NCI-H774 (cell line): ENCODE results near the gene NOL3.

ENCODE experiments used
- DNase-seq: peaks from one replicate; lab custom pipeline; 2025; lab: John Stamatoyannopoulos, UW

The NOL3 gene

DNA sequence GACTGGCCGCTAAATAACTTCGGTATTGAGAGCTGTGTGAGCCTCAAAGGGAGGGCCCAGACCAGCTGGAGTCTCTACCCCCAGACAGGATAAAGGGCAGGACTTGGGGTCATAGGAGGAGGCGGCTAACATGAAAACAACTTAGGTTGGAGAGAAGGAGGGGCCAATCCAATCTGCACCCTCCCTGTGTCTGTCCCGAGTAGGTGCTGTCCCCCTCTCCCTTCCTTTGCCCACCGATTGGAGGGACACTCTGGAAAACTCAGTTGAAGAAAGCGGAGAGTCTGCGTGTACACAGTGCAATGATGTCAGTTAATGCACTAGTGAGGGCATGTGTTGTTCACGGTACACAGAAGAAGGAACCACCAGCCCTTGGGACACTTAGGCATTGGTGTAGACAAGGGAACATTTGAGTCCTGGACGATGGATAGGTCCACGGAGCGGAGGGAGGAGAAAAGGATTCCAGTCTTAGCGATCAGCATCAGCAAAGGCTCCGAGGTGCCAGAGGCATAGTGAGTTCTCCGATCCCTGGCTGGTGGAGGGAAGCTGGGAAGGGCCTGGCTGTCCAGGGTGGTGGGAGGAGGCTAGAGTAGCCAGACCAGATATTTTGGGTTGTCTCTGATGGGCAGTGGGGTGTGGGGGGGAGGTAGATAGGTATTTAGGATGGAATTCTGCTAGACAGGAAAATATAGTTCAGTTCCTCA, 761 bp downstream of the NOL3 start:
- no peak for DNase-seq

DNA sequence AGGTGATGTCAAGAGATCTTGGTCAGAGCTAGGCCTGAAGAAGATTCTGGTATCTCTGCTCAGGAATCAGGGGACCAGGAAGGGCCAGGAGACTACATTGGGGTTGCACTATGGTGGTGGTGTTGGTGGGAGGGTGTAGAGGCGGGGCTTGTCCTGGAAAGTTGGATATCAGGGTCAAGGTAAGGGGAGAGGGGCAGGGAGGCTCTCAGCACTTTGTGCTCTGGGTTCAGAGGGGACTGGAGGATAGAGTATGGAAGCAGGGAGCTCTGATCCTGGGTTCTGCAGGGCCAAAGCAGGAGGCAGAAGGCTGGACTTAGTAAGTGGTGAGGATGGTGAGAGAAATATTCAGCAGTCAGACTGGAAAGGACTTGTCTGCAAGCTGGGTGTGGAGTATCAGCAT, 3.0 kb downstream of the NOL3 start:
- no peak for DNase-seq

DNA sequence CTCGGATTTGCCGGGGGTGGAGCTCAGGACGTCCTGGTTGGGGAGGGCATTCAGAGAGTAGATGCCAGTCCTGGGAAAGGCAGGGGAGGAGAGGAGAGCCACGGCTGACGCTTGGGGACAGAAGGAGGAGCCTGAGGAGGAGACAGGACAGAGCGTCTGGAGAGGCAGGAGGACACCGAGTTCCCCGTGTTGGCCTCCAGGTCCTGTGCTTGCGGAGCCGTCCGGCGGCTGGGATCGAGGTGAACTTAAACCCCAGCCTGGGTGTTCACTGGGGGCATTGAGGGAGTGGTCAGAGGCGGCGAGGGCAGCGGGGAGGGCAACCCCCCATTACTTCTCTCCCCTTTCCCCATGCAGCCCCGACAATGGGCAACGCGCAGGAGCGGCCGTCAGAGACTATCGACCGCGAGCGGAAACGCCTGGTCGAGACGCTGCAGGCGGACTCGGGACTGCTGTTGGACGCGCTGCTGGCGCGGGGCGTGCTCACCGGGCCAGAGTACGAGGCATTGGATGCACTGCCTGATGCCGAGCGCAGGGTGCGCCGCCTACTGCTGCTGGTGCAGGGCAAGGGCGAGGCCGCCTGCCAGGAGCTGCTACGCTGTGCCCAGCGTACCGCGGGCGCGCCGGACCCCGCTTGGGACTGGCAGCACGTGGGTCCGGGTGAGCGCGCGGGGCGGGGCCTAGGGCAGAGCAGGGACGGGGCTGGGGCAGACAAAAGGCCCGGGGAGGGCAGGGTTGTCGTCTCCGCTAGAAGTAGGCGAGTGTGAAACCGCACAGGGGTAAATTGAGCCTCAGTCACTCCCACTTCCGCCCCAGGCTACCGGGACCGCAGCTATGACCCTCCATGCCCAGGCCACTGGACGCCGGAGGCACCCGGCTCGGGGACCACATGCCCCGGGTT, 3.7 kb downstream of the NOL3 start:
- DNase-seq: peak; percentile 53

DNA sequence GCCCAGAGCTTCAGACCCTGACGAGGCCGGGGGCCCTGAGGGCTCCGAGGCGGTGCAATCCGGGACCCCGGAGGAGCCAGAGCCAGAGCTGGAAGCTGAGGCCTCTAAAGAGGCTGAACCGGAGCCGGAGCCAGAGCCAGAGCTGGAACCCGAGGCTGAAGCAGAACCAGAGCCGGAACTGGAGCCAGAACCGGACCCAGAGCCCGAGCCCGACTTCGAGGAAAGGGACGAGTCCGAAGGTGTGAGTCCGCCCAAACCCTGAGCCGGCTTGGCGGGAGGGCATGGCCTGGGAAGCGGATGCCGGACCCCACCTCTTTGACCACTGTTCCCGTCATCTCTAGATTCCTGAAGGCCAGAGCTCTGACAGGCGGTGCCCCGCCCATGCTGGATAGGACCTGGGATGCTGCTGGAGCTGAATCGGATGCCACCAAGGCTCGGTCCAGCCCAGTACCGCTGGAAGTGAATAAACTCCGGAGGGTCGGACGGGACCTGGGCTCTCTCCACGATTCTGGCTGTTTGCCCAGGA, 4.4 kb downstream of the NOL3 start:
- DNase-seq: no peak

DNA sequence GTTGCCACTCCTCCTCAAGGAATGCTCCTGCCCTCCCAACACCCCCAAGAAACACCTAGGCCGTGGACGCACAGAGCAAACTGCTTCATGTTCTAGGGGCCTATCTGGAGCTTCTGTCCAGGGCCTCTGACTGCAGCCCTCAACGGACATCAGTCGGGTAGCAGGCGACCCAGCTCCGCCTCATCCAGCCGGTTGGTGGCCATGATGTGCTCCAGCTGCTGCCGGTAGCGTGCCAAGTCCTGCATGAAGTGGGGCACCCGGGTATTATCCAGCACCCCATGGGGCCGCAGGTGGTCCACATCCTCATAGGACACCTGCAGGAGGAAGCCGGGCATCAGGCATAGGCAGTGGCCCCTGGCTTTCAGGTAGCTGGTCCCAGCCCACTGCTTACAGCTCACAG, 6.3 kb downstream of the NOL3 start:
- DNase-seq: no peak

DNA sequence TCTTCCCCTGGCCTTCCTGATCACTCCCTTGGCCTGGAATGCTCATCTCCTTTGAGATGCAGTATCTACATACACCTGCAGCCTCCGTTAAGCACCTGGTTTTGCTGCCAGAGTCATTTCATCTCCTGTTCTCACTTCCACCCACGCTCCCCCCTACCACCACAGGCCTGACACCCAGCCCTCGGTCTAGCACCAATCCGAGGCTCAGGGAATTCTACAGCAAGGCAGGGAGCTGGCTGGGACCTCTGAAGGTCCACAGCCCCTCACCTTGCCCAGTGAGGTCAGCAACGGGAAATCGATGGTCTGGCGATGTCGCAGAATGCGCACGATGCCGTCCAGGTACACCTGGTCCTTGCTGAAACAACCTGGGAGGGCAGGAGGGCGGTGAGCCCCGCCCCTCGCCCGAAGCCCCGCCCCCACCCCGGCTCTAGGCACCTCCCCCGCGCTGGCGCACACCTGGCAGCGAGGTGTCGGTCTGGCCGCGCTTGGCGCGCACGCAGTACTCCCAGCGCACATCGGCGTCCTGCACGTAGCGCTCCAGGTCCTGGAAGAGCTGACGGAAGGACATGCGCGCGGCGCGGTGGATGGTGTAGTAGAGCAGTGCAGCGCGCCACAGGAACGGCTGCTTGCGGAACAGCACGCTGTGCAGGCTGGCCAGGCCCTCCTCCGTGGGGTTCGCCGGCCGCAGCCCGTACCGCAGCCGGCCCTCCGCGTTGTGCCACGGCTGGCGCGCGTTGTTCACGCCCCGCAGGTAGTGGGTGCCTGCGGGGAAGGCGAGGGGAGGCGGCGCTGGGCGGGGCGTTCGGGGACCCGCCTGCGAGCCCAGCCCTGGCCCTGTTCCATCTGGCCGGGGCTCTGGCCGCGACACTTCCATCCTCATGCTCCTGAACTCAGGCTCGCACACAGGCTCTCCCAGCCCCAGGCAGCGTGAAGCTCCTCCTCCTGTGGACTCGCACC, 7.7 kb downstream of the NOL3 start:
- peak; percentile 80 for DNase-seq

DNA sequence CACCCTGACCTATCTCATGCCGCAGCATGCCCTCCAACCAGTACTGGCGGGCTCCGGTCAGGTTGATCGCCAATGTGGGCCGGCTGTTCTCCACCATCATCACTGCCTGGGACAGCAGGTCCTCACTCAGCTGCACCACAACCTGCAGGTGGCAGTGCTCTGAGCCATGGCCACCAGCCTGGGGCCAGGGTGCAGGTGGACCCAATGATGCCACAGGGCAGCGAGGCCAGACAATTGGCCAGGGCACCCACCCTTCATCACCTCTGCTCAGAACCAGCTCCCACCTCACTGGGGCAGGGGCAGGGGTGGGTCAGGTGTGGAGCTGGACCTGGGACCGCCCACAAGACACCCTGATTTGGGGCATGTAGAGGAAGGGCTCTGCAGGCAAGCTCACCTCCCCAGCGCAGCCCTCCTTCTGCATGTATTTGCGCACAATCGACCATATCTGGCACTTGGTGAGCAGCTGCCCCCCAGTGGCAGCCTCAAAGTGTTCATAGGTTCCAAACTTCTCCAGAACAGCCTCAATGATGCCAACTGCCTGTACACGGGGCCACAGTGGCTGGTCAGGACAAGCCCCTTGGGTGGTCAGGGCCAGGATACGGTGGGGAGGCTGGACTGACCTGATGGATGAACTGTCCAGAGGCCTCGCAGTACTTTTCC, 9.2 kb downstream of the NOL3 start:
- DNase-seq: no peak

DNA sequence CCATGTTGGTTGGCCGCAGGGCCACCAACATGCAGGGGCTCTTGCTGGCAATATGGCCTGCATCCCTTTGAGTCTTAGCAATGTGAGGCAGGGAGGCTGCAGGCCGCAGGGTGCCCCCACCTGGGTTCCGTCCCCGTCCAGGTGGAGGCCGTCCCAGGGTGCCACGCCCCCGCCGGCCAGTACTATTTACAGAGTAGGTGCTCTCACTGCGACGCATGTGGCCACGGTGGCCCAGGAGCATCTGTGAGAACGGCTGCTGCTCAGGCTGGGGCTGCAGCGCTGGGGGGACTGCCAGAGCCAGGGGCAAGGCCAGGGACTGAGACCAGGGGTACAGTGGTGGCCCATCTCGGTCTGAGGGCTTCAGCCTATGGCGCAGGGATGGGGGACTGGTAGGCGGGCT, 9.8 kb downstream of the NOL3 start:
- no peak for DNase-seq

DNA sequence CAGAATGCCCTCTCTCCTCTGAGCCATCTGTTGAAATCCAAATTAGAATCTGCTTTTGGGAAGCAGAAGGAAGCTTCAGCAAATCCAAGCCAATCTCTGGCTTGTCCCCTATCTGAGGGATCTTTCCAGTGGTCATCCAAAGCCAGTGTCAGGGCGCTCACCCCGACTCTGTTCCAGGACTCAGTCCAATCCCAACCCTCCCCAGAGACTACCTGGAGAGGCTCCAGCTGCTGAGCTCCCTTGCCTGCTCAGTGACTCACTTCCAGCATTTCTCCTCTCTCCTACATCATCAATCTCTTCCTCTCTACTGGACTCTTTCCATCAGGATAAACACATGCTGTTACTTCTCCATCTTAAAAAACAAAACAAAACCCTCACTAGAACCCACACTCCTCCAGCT, 11.0 kb downstream of the NOL3 start:
- DNase-seq: no peak

DNA sequence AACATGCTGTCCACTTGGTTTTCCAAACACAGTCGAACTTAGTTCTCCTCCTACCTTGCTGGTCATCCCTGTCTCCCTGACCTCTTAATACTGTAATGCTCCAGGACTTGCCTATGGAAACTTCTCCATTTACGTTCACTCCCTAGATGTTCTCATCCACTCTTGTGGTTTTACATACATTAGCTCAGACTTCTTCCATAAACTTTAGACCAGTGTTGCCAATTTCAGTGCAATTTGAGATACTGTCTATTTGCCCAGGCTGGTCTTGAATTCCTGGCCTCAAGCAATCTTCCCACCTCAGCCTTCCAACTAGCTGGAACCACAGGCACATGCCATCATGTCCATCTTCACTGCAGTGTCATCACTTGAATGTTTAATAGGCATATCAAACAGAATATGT, 11.9 kb downstream of the NOL3 start:
- DNase-seq: no peak

DNA sequence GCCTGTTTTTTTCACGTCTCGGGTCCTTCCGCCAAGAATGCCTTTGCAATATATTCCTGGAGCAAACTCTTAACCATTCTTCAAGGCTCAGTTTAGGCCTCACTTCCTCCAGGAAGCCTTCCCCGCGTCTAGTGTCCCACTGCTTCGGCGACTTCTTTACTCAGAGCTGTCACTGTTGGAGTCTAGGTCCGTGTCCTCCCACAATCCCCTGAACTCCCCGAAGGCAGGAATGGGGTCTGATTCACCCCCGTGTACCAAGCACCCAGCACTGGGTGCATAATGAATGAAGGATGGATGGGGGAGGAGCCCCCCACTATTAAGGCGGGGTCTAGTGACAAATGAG, 12.9 kb downstream of the NOL3 start:
- no peak for DNase-seq

DNA sequence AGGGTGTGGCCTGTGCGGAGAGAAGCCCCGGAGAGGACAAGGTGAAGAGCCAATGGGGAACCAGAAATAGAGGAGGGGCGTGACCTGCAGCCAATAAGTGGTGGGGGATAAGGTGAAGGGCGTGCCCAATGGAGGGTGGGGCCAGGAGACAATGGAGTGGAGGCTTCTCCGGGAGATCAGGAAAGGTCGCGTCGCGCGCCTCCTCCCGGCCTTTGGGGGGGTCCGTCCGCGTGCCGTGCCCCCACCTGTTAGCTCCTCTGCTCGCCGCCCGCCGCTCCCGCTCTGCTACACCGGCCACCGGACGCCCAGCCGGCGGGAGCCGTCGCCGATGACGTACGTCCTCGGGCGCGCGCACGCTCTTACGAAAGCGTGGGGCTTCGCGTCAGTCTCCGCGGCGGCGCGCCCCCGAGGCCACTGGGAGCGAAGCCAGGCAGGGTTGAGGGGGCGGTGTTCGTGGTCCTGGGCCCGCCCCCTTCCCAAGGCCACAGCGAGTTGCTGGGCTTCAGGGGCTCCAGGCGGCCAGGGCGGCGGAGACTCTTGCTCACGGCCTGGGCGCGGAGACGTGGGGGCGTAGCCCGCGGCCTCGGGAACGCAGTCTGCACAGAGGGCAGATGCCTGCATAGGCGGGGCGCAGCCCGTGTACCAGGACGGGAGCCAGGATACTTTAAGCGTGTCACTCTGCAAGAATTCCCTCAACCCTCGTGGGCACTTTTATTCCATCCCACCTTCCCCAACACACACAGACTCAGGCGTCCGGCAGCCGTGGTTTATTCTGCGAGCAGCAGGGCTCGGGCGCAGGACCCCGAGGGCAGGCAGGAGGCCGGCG, 13.5 kb downstream of the NOL3 start, which contains the start of gene MATCAP1:
Gene MATCAP1, minus strand, starts transcription at position 337 of the 826 bp plus-strand sequence. CDS start 3,353 bp downstream, outside the sequence.
- DNase-seq: peak; percentile 76

DNA sequence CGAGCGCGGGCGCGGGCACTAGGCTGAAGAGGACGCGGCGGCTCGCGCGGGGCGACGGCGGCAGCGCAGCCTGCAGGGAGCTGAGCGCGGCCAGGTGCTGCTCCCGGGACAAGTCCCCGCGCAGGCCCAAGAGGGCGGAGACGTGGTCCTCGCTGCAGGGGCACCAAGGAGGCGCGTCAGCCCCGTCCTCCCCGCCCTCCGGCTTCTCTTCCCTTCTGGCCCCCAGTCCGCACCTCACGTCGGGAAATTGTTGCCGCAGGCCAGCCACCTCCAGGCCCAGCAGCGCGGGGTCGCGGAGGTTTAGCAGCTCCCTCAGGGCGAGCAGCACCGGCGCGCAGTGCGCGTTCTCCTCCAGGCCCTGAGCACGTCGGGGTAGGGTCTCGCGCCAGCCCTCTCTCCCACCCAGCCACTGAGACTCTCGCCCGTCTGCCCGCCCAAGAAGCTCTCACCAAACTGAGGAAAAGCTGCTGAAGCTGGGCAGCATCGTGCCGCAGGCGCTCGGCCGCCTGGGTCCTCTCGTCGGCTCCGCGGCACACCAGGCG, 14.2 kb downstream of the NOL3 start:
- DNase-seq: no peak

DNA sequence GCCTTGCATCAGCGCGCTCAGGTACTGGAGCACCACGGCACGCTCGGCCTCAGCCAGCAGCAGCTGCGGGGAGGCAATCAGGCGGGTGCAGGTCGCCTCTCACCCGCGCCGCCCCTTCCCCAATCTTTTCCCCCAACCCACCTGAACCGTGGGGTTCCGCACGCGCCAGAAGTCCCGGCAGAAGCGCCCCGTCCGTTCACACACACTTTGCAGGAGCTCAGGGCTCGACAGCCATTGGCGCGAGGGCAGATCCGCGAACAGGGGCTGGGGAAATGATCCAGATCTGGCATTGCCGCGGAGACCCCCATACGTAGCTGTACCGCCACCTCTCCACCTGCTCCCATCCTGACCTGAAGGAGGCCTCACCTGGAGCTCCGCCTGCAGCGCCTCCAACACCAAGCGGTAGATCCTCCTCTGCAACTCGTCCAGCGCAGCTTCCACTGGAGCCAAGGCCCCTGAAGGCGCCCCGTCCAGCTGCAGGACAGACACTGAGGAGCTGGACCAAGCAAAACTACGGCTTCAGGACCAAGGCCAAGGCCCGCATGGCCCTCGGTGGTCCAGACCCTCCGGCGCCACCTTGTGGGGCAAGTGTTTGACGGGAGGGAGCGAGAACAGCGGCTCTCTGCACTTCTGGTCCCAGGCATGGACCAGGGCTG, 14.8 kb downstream of the NOL3 start:
- no peak for DNase-seq

DNA sequence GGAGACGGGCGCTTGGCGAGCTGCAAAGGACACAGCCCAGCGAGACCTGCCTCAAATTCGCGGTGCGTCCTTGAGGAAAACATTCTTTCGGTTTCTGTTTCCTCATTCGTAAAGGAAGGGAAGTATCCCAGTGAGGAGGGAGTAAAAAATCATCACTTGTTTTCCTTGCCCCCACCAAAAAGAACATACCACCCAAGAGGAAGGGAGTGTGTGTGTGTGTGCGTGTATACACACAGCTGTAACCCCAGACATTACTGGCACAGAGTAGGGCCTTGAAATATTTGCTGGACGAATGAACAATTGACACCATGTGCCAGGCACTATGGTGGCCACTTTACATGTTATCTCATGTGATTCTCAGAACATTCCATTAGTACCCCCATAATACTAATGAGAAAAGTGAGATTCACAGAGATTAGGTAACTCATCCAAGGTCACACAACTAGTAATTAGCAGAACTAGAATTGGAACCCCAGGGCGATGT, 15.4 kb downstream of the NOL3 start:
- DNase-seq: no peak

DNA sequence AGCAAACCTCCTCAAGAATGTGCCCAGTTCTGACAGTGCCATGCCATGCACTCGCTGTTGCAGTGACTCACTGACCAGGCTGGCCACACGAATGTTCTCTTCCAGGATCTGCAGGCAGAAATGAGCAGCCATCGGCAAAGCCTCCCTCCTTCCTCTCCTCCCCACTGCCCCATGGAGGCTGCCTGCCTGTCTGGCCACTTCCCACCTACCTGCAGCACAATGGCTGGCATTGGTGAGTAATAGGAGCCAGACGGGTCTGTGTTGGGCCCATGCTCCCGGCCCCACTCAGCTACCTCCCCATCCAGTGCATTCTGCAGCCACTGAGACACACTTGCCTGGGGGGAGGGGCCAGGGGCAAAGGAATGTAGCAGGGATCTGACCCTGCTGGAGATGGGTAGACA, 16.2 kb downstream of the NOL3 start:
- no peak for DNase-seq

DNA sequence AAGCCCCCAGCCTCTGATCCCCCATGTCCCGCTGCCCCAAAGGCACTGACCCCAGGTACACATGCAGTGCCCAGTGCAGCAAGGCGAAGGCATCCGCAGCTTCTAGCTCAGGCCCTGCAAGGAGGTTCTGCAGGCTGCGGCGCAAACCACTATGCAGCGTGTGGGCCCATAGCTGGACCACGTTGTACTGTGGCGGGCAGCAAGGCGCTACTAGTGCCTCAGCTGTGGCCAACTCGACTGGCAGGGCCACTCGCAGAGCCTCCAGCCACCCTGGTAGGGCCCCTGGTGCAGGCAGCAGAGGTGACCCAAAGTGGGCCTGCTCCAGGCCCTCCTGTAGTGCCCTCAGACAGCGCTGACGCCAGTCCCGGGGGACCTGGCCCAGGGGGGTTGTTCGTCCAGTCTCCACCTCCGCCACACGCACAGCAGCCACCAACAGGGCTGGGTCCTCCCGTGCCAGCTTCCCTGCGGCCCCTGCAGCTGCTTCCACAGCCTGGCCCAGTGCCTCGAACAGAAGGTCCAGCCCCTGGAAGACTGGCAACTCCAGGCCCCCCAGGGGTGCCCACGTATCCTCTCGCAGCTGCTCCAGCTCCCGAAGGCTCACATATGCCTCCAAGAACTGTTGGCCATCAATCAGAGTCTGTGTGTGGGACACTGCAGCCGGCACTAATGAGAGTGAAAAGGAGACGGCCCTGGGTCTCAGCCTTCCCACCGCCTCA, 17.0 kb downstream of the NOL3 start:
- no peak for DNase-seq

DNA sequence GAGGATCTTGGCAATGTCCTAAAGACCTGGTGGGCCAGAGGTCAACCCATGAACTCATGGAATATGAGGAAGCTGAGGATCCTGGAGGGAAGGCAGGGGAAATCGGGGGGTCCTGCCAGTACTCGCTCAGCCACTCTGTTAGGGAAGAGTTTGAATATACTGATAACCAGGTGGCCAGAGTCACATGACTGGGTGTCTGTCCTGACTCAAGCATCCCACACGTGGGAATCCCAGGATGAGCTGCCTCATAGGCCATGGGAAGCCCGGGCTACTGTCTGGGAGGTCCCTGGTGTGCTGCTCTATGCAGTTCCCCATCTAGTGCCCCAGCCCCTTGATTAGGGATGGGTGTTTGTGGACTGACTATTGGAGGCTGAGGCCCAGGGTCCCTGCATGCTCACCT, 18.0 kb downstream of the NOL3 start:
- DNase-seq: no peak

DNA sequence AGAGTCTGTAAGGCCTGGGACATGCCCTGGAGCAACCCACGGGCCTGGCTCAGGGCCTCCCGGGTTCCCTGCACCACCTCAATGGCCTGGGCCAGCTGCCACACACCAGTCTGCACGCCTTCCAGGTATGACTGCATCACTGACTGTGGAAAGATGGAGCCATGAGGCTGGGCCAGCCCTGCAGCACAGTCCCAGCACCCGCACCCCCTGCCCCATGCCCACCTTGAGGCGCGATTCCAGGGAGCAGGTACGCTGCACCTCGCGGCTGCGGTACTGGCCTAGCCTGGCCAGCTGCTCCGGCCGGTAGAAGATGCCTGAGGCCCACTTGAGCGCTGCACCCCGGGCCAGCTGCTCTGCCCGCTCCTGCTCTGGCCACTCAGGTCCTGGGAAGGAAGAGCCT, 18.5 kb downstream of the NOL3 start:
- no peak for DNase-seq
